ENCODE data around the gene POLR1G.

The POLR1G gene

DNA sequence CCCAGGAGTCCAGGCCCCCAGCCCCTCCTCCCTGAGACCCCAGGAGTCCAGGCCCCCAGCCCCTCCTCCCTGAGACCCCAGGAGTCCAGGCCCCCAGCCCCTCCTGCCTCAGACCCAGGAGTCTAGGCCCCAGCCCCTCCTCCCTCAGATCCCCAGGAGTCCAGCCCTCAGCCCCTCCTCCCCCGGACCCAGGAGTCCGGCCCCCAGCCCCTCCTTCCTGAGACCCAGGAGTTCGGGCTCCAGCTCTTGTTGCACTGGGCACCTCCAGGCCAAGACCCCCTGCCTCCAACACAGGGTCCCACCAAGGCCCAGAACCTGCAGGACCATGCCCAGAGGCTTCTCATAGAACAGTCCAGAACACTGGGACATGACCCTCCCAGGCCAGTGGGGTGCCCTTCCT lies 13.5 kb downstream of the POLR1G start:
- peak overlapping the region; percentile 89 for H3K4me2 ChIP-seq (ENCODE audit: low read length)
- H4K20me1 ChIP-seq (ENCODE audit: control insufficient read depth, insufficient read depth, low read depth, low read length) = no peaks in the 10 kb centered on the region
- no peak for TF ChIP-seq EZH2phosphoT487 (IDR thresholded peaks at IDR 0.05; ENCODE audit: borderline replicate concordance, low read length)
- TF ChIP-seq, protein P1, sequence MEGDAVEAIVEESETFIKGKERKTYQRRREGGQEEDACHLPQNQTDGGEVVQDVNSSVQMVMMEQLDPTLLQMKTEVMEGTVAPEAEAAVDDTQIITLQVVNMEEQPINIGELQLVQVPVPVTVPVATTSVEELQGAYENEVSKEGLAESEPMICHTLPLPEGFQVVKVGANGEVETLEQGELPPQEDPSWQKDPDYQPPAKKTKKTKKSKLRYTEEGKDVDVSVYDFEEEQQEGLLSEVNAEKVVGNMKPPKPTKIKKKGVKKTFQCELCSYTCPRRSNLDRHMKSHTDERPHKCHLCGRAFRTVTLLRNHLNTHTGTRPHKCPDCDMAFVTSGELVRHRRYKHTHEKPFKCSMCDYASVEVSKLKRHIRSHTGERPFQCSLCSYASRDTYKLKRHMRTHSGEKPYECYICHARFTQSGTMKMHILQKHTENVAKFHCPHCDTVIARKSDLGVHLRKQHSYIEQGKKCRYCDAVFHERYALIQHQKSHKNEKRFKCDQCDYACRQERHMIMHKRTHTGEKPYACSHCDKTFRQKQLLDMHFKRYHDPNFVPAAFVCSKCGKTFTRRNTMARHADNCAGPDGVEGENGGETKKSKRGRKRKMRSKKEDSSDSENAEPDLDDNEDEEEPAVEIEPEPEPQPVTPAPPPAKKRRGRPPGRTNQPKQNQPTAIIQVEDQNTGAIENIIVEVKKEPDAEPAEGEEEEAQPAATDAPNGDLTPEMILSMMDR (IDR thresholded peaks at IDR 0.05; ENCODE audit: low read depth, low read length, poor library complexity, severe bottlenecking) = no peak
- peak overlapping the region; percentile 67 for H3K4me3 ChIP-seq (ENCODE audit: low read length)
- H3K79me2 ChIP-seq (ENCODE audit: control insufficient read depth, low read length) = peaks cover 16% of the 10 kb centered on the region
- H3K4me1 ChIP-seq (ENCODE audit: control insufficient read depth, low read length) = peaks cover 55% of the 10 kb centered on the region
- peak overlapping the region; percentile 72 for H3K27ac ChIP-seq (ENCODE audit: low read depth, low read length)
- H3K36me3 ChIP-seq (ENCODE audit: control insufficient read depth, low read length) = peaks cover 18% of the 10 kb centered on the region
- peaks cover 11% of the 10 kb centered on the region for H3F3A ChIP-seq (ENCODE audit: control insufficient read depth, insufficient read depth)
- no peaks in the 10 kb centered on the region for H3K9me3 ChIP-seq (ENCODE audit: control insufficient read depth, insufficient read depth, low read length)
- no peaks in the 10 kb centered on the region for H3K9me2 ChIP-seq (replicated peaks; ENCODE audit: control insufficient read depth, low read length)
- no peaks in the 10 kb centered on the region for H3K27me3 ChIP-seq (ENCODE audit: control insufficient read depth, low read length)

DNA sequence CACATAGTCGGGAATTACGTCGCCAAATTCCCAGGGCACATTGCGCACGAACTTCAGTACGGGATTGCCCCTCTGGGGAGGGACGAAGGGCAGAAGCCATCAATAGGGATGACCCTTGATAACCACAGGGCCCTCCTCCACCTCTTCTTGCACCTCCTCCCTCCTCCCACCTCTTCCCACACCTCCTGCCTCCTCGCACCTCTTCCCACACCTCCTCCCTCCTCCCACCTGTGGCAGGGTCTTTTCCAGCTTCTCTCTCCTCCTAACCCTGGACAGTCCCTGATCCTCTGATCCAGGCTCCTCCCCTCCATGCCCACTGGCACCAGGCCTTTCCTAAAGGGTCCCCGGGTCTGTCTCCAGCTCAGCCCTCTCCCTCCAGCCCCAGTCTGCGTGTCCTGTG lies 13.9 kb downstream of the POLR1G start:
- Histone ChIP-seq H3K4me2 (ENCODE audit: low read length) (peak overlapping the region; percentile 89), H3K36me3 (ENCODE audit: control insufficient read depth, low read length) (peaks cover 18% of the 10 kb centered on the region), H3K9me3 (ENCODE audit: control insufficient read depth, insufficient read depth, low read length) (no peaks in the 10 kb centered on the region), H3K79me2 (ENCODE audit: control insufficient read depth, low read length) (peaks cover 16% of the 10 kb centered on the region), H3K9me2 (replicated peaks; ENCODE audit: control insufficient read depth, low read length) (no peaks in the 10 kb centered on the region), H3F3A (ENCODE audit: control insufficient read depth, insufficient read depth) (peaks cover 15% of the 10 kb centered on the region), H3K4me3 (ENCODE audit: low read length) (peak overlapping the region; percentile 67), H4K20me1 (ENCODE audit: control insufficient read depth, insufficient read depth, low read depth, low read length) (no peaks in the 10 kb centered on the region), H3K27me3 (ENCODE audit: control insufficient read depth, low read length) (no peaks in the 10 kb centered on the region), H3K4me1 (ENCODE audit: control insufficient read depth, low read length) (peaks cover 58% of the 10 kb centered on the region), H3K27ac (ENCODE audit: low read depth, low read length) (peak overlapping the region; percentile 72)
- TF ChIP-seq, protein P1 (IDR thresholded peaks at IDR 0.05; ENCODE audit: low read depth, low read length, poor library complexity, severe bottlenecking) = no peak
- TF ChIP-seq EZH2phosphoT487 (IDR thresholded peaks at IDR 0.05; ENCODE audit: borderline replicate concordance, low read length) = no peak

DNA sequence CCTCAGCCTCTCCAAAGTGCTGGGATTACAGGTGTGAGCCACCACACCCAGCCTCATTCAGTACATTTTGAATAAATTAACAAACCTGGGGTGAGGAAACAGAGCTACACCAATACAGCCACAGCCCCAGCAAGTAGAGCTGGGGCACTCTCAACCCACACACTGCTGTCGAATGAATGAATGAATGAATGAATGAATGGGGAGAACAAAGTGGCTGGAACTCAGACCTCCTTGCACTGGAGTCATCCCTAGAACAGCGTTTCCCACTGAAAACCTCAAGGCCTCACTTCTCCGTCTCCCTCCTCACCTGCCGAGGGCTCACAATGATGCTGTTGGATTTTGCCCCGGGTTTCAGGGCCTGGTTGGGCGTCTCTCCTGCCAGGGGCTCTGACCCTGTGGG lies 14.4 kb downstream of the POLR1G start:
- peaks cover 16% of the 10 kb centered on the region for H3K79me2 ChIP-seq (ENCODE audit: control insufficient read depth, low read length)
- peak overlapping the region; percentile 89 for H3K4me2 ChIP-seq (ENCODE audit: low read length)
- H3K4me1 ChIP-seq (ENCODE audit: control insufficient read depth, low read length) = peaks cover 63% of the 10 kb centered on the region
- H4K20me1 ChIP-seq (ENCODE audit: control insufficient read depth, insufficient read depth, low read depth, low read length) = no peaks in the 10 kb centered on the region
- 0 out of 2 replicates have a peak overlapping the region, but pooled peaks have one; percentile 17 for H3K27ac ChIP-seq (ENCODE audit: low read depth, low read length)
- H3K4me3 ChIP-seq (ENCODE audit: low read length) = no peak overlapping the region
- peaks cover 18% of the 10 kb centered on the region for H3K36me3 ChIP-seq (ENCODE audit: control insufficient read depth, low read length)
- H3K27me3 ChIP-seq (ENCODE audit: control insufficient read depth, low read length) = no peaks in the 10 kb centered on the region
- peaks cover 20% of the 10 kb centered on the region for H3F3A ChIP-seq (ENCODE audit: control insufficient read depth, insufficient read depth)
- no peaks in the 10 kb centered on the region for H3K9me2 ChIP-seq (replicated peaks; ENCODE audit: control insufficient read depth, low read length)
- H3K9me3 ChIP-seq (ENCODE audit: control insufficient read depth, insufficient read depth, low read length) = no peaks in the 10 kb centered on the region
- no peak for TF ChIP-seq EZH2phosphoT487 (IDR thresholded peaks at IDR 0.05; ENCODE audit: borderline replicate concordance, low read length)
- TF ChIP-seq, protein P1 (IDR thresholded peaks at IDR 0.05; ENCODE audit: low read depth, low read length, poor library complexity, severe bottlenecking) = no peak
